Hepatocyte (in vitro differentiated cells): ENCODE measurements around the gene KCNE3.

Experiments used
- CTCF ChIP-seq: fragments of 200-600 bp; sonication (generic); IDR thresholded peaks from 2 replicates; pipeline ENCODE4 v1.5.1; 2016; ENCODE audit warnings: antibody characterized with exemption, mild to moderate bottlenecking; ENCODE audit not compliant: poor library complexity
- EZH2 ChIP-seq: fragments of 200-600 bp; sonication (generic); IDR thresholded peaks from 2 replicates; pipeline ENCODE4 v1.6.1; 2016; ENCODE audit warnings: antibody characterized with exemption, mild to moderate bottlenecking, borderline replicate concordance

GRCh38 chr11:74450318-74450717 is 17.0 kb downstream of the KCNE3 start:
- TF ChIP-seq CTCF, result no peak
- no peak for TF ChIP-seq EZH2
